Measurements from ENCODE around the gene PRKN. TPM values are rescaled to one million over a fixed set of nuclear protein-coding genes. Genes with fewer than 3 reads are reported as not detected.

Gene PRKN
- total and polyA plus RNA-seq, 9 of the 15 experiments (the other 6 are each of a cell fraction or from before 2014, with no cell fraction given): 0.03 to 0.96 (median 0.15) TPM; not detected in 2

GRCh38 chr6:161761966-161762365 is 965.6 kb downstream of the PRKN start:
- intact Hi-C loops (cut with micrococcal nuclease): no loop called here
- no peaks in the 10 kb centered on the region; a peak in 1 of 5 replicates for H3K27me3 ChIP-seq (ENCODE audit: control insufficient read depth in 2 of 2, insufficient read depth in 2 of 2, low read length in 2 of 2)
- POLR2A ChIA-PET: no interaction called here
- TF ChIP-seq CEBPB (tag; IDR thresholded peaks at IDR 0.05) (no peak), MGA (IDR thresholded peaks at IDR 0.05) (no peak), ASH1L (IDR thresholded peaks at IDR 0.05; ENCODE audit: borderline replicate concordance, low read depth, partially characterized antibody) (no peak), MIER1 (IDR thresholded peaks at IDR 0.05; ENCODE audit: low read depth) (no peak), TRIM28 (IDR thresholded peaks at IDR 0.05) (no peak), HDGF (IDR thresholded peaks at IDR 0.05) (no peak), TCF7L2 (IDR thresholded peaks at IDR 0.05; ENCODE audit: low read depth, low read length) (no peak), PBX2 (CRISPR knock-in tag; IDR thresholded peaks at IDR 0.05; ENCODE audit: low read depth) (no peak), PBX2 (tag; conservative IDR thresholded peaks at IDR 0.05; ENCODE audit: low read depth) (no peak)

More at GRCh38 chr6:161761966-161762365, 965.6 kb downstream of the PRKN start:
- WGBS (ENCODE audit: insufficient coverage, low coverage, missing lambda C conversion rate): under 1% methylated on average over 6 of the region's 6 CpGs
- DNase-seq (ENCODE audit: extremely low read depth in 1 of 4, low spot score in 3 of 4): no peak
- BruUV-seq (replicated peaks): no TSS peak
- H3K79me2 ChIP-seq (ENCODE audit: control insufficient read depth, insufficient read depth, low read length): no peaks in the 10 kb centered on the region
- H3K27ac ChIP-seq (ENCODE audit: extremely low read depth, low read depth, low read length): no peak overlapping the region
- ATAC-seq: no peak
- H3K9ac ChIP-seq (ENCODE audit: insufficient read depth in 1 of 2, low read depth in 2 of 2, low read length in 2 of 2): no peak overlapping the region
- H3K4me3 ChIP-seq: no peak overlapping the region
- H2AFZ ChIP-seq (ENCODE audit: low read depth, low read length): no peak overlapping the region
- FAIRE-seq: no peak
- no peaks in the 10 kb centered on the region for H3K4me1 ChIP-seq (replicated peaks in 1 of 2; ENCODE audit: control insufficient read depth in 2 of 2, insufficient read depth in 2 of 2, low read length in 2 of 2)
- no peaks in the 10 kb centered on the region for H3K9me3 ChIP-seq (replicated peaks; ENCODE audit: control insufficient read depth, insufficient read depth, low read depth, low read length)
- in situ Hi-C loops (cut with MboI): no loop called here
- H3K4me2 ChIP-seq (ENCODE audit: insufficient read depth, low read length): no peak overlapping the region
- H3K36me3 ChIP-seq (ENCODE audit: control insufficient read depth, insufficient read depth, low read length): no peaks in the 10 kb centered on the region
- no peaks in the 10 kb centered on the region for H3K9me1 ChIP-seq (ENCODE audit: control insufficient read depth, insufficient read depth, low read length)
- CTCF ChIA-PET (ENCODE audit: low intra/inter-chr PET ratio): no interaction called here
- no peaks in the 10 kb centered on the region for H4K20me1 ChIP-seq (replicated peaks; ENCODE audit: control insufficient read depth, insufficient read depth, low read length)
